Bone marrow (tissue), 2 donors: ENCODE results near the gene SUGCT.

Source experiments
- DNase-seq, 2 donors: peaks; one replicate each; lab custom pipeline; 2025; lab: John Stamatoyannopoulos, UW

Gene SUGCT

GRCh38 chr7:40527723-40528122, 392.9 kb downstream of the SUGCT start:
- DNase-seq = no peak

GRCh38 chr7:40530292-40530691, 395.5 kb downstream of the SUGCT start:
- no peak for DNase-seq

GRCh38 chr7:40531956-40532355, 397.2 kb downstream of the SUGCT start:
- DNase-seq = no peak

GRCh38 chr7:40535678-40536077, 400.9 kb downstream of the SUGCT start:
- DNase-seq = no peak

- no peak for DNase-seq
These were observed 401.6 kb downstream of the SUGCT start for GRCh38 chr7:40536421-40536820.

GRCh38 chr7:40538281-40538680, 403.5 kb downstream of the SUGCT start:
- DNase-seq = no peak

- DNase-seq = no peak
These were observed 406.5 kb downstream of the SUGCT start for GRCh38 chr7:40541336-40541735.

- DNase-seq = no peak
These were observed 408.4 kb downstream of the SUGCT start for GRCh38 chr7:40542982-40543741.

- DNase-seq = no peak
These were observed 409.5 kb downstream of the SUGCT start for GRCh38 chr7:40544221-40544723.

- no peak for DNase-seq
These were observed 410.1 kb downstream of the SUGCT start for GRCh38 chr7:40544871-40545303.

- no peak for DNase-seq
These were observed 410.9 kb downstream of the SUGCT start for GRCh38 chr7:40545739-40546138.

- no peak for DNase-seq
These were observed 412.1 kb downstream of the SUGCT start for GRCh38 chr7:40546616-40547501.

- no peak for DNase-seq
These were observed 414.7 kb downstream of the SUGCT start for GRCh38 chr7:40549372-40550039.

- peak; percentile 24 to 92 for DNase-seq
These were observed 417.1 kb downstream of the SUGCT start for GRCh38 chr7:40551685-40552576.

- no peak for DNase-seq
These were observed 425.9 kb downstream of the SUGCT start for GRCh38 chr7:40560672-40561071.

- no peak for DNase-seq
These were observed 432.1 kb downstream of the SUGCT start for GRCh38 chr7:40566879-40567278.

GRCh38 chr7:40569326-40569725, 434.5 kb downstream of the SUGCT start:
- DNase-seq = no peak

- no peak for DNase-seq
These were observed 435.4 kb downstream of the SUGCT start for GRCh38 chr7:40570223-40570622.

- DNase-seq = no peak
These were observed 437.0 kb downstream of the SUGCT start for GRCh38 chr7:40571796-40572195.

GRCh38 chr7:40572810-40573465, 438.1 kb downstream of the SUGCT start:
- DNase-seq = no peak

- DNase-seq = no peak
These were observed 444.6 kb downstream of the SUGCT start for GRCh38 chr7:40579401-40579800.
